H1 (cell line): ENCODE data around the gene TSGA10IP.

Experiments
- POLR2AphosphoS5 ChIP-seq: IDR thresholded peaks from 2 replicates; pipeline ENCODE4 v1.6.1; 2011; ENCODE audit warnings: low read depth, low read length
- RNF2 ChIP-seq: fragments of 200-900, 300-1000 bp; sonication (generic); IDR thresholded peaks from 2 replicates; pipeline ENCODE4 v1.7.1; 2016; ENCODE audit warnings: borderline replicate concordance, low read depth, mild to moderate bottlenecking, antibody characterized with exemption, low read length; ENCODE audit not compliant: poor library complexity, severe bottlenecking; ENCODE audit errors: missing control alignments
- SIN3A ChIP-seq, 2 experiments: IDR thresholded peaks in 1 of 2; conservative IDR thresholded peaks in 1 of 2; 2 replicates each; pipeline ENCODE4 v1.6.1; 2011 to 2012; ENCODE audit warnings: low read length in 2 of 2, improper control_type of control experiment in 1 of 2, low read depth in 1 of 2, mild to moderate bottlenecking in 1 of 2
- SP1 ChIP-seq: IDR thresholded peaks from 2 replicates; pipeline ENCODE4 v1.6.1; 2011; ENCODE audit warnings: low read depth, low read length
- TF ChIP-seq, protein P1 (sequence below), 3 experiments: IDR thresholded peaks; 1 replicate in 2 of 3; 2 replicates in 1 of 3; pipeline versions ENCODE4 v1.5.1 to v1.6.1; 2011; ENCODE audit warnings: low read length in 3 of 3, mild to moderate bottlenecking in 3 of 3, inconsistent platforms in 2 of 3, low read depth in 1 of 3, moderate library complexity in 1 of 3; ENCODE audit not compliant: insufficient read depth in 1 of 3; ENCODE audit errors: control extremely low read depth in 1 of 3
- TF ChIP-seq, protein P2 (sequence below): IDR thresholded peaks from 2 replicates; pipeline ENCODE4 v1.6.1; 2011; ENCODE audit warnings: low read length, improper control_type of control experiment

DNA sequence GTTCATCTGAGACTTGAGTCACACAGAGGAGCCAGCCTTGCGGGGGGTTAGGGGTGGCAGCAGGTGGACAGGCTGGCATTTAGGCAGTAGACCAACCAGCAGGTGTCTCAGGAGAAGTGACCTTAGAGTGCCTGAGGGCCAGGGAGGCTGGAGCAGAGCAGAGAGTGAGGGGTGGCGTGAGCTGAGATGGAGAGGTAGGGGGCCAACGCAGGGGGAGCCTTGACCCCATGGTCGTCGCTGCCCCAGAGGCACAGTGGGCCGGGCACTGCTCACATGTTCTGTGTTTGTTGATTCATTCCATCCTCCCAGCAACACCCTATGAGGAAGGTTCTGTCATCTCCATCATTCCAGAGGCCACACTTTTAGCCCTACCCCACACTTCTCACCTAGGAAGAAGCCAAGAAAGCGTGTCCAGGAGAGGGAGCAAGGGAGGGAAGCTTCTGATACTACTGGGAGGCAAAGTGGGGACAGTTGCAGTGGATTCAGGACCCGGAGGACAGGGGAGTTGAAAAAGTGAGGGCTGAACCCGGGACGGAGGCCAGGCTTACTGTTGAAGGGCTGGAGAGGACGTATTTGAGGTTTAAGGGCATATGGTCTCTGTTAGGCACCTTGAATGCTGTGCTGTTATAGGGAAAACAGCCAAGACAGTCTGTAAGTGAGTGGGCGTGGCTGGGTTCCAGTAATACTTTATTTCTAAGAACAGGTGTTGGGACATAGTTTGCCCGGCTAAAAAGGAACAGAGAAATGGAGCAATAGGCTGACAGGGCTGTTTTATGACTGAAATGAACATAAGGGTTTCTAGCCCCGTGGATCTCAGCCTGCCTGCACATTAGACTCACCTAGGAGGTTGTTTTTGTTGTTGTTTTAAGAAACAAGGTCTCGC is 23.6 kb downstream of the TSGA10IP start:
- no peak for TF ChIP-seq RNF2
- TF ChIP-seq, protein P1, sequence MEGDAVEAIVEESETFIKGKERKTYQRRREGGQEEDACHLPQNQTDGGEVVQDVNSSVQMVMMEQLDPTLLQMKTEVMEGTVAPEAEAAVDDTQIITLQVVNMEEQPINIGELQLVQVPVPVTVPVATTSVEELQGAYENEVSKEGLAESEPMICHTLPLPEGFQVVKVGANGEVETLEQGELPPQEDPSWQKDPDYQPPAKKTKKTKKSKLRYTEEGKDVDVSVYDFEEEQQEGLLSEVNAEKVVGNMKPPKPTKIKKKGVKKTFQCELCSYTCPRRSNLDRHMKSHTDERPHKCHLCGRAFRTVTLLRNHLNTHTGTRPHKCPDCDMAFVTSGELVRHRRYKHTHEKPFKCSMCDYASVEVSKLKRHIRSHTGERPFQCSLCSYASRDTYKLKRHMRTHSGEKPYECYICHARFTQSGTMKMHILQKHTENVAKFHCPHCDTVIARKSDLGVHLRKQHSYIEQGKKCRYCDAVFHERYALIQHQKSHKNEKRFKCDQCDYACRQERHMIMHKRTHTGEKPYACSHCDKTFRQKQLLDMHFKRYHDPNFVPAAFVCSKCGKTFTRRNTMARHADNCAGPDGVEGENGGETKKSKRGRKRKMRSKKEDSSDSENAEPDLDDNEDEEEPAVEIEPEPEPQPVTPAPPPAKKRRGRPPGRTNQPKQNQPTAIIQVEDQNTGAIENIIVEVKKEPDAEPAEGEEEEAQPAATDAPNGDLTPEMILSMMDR (IDR thresholded peaks at IDR 0.05; ENCODE audit: control extremely low read depth in 1 of 3, insufficient read depth in 1 of 3, low read depth in 1 of 3, low read length in 3 of 3) = no peak
- TF ChIP-seq, protein P2, sequence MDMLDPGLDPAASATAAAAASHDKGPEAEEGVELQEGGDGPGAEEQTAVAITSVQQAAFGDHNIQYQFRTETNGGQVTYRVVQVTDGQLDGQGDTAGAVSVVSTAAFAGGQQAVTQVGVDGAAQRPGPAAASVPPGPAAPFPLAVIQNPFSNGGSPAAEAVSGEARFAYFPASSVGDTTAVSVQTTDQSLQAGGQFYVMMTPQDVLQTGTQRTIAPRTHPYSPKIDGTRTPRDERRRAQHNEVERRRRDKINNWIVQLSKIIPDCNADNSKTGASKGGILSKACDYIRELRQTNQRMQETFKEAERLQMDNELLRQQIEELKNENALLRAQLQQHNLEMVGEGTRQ = no peak
- TF ChIP-seq SP1 = no peak
- no peak for TF ChIP-seq SIN3A (conservative IDR thresholded peaks at IDR 0.05 in 1 of 2, IDR thresholded peaks at IDR 0.05 in 1 of 2; ENCODE audit: low read depth in 1 of 2, low read length in 2 of 2)
- no peak for TF ChIP-seq POLR2AphosphoS5
